SU-DHL-6 (cell line): Measurements from ENCODE around the gene MEIS3.

Experiments
- H2AFZ ChIP-seq: fragments of 200-600 bp; sonication (generic); 2 replicates; pipeline ENCODE4 v1.6.1; 2014; ENCODE audit warnings: low read depth, mild to moderate bottlenecking, moderate library complexity, mixed read lengths, antibody characterized with exemption, low read length; ENCODE audit not compliant: severe bottlenecking
- H3F3A ChIP-seq: fragments of 200-600 bp; shearing (Covaris generic); 2 replicates; pipeline ENCODE4 v1.6.0; 2016; ENCODE audit warnings: antibody characterized with exemption, mild to moderate bottlenecking; ENCODE audit not compliant: insufficient read depth
- H3K27ac ChIP-seq: fragments of 200-600 bp; sonication (generic); 2 replicates; pipeline ENCODE4 v1.5.1; 2016; ENCODE audit warnings: low read depth, mild to moderate bottlenecking, low read length, moderate library complexity, mixed read lengths
- H3K27me3 ChIP-seq: fragments of 200-600 bp; sonication (generic), shearing (Covaris generic); 2 replicates; pipeline ENCODE4 v1.6.0; 2014; ENCODE audit warnings: mild to moderate bottlenecking, low read length
- H3K36me3 ChIP-seq: fragments of 200-600 bp; sonication (generic); 2 replicates; pipeline ENCODE4 v1.6.1; 2014; ENCODE audit warnings: mild to moderate bottlenecking, low read length, mixed read lengths
- H3K4me2 ChIP-seq: fragments of 300-600, 200-600 bp; shearing (Covaris generic), sonication (generic); 2 replicates; pipeline ENCODE4 v1.6.0; 2014; ENCODE audit warnings: low read length, low read depth, mild to moderate bottlenecking; ENCODE audit not compliant: poor library complexity, severe bottlenecking
- H3K4me3 ChIP-seq: fragments of 200-600 bp; sonication (generic); 2 replicates; pipeline ENCODE4 v1.5.1; 2014; ENCODE audit warnings: antibody characterized with exemption, low read length, mild to moderate bottlenecking, mixed read lengths; ENCODE audit not compliant: insufficient read depth, poor library complexity, severe bottlenecking
- H3K79me2 ChIP-seq: fragments of 200-600 bp; sonication (generic); 2 replicates; pipeline ENCODE4 v1.6.1; 2014; ENCODE audit warnings: mild to moderate bottlenecking, low read length, moderate library complexity; ENCODE audit not compliant: insufficient read depth
- H3K9ac ChIP-seq: fragments of 200-600 bp; sonication (generic); 2 replicates; pipeline ENCODE4 v1.7.0; 2014; ENCODE audit warnings: mild to moderate bottlenecking, low read length
- H3K9me2 ChIP-seq: fragments of 200-600 bp; sonication (generic); replicated peaks from 2 replicates; pipeline ENCODE4 v1.6.1; 2014; ENCODE audit warnings: low read length; ENCODE audit not compliant: insufficient read depth
- H3K9me3 ChIP-seq: fragments of 200-600 bp; sonication (generic); 2 replicates; pipeline ENCODE4 v1.6.1; 2014; ENCODE audit warnings: low read length, mixed read lengths; ENCODE audit not compliant: insufficient read depth
- H4K20me1 ChIP-seq: fragments of 200-600 bp; sonication (generic); 2 replicates; pipeline ENCODE4 v1.6.1; 2014; ENCODE audit warnings: low read depth, mild to moderate bottlenecking, antibody characterized with exemption, low read length, moderate library complexity, mixed read lengths
- CTCF ChIP-seq: fragments of 200-600 bp; sonication (generic); IDR thresholded peaks from one replicate; pipeline ENCODE4 v1.5.1; 2017; ENCODE audit warnings: antibody characterized with exemption, mild to moderate bottlenecking, low read length, moderate library complexity; ENCODE audit not compliant: insufficient read depth, poor library complexity, severe bottlenecking
- EZH2phosphoT487 ChIP-seq: fragments of 200-600 bp; sonication (generic), shearing (Covaris generic); conservative IDR thresholded peaks from 2 replicates; pipeline ENCODE4 v1.6.1; 2018; ENCODE audit warnings: mild to moderate bottlenecking, antibody characterized with exemption, low read length, moderate library complexity, mixed read lengths

The MEIS3 gene

GRCh38 chr19:47448360-47448727 lies 29.0 kb upstream of the MEIS3 start:
- Histone ChIP-seq H3K9ac (no peak overlapping the region), H3K4me2 (no peak overlapping the region), H3K4me3 (no peak overlapping the region), H4K20me1 (no peaks in the 10 kb centered on the region), H3K27ac (no peak overlapping the region), H2AFZ (no peak overlapping the region), H3K36me3 (no peaks in the 10 kb centered on the region), H3K79me2 (no peaks in the 10 kb centered on the region), H3K9me3 (no peaks in the 10 kb centered on the region), H3K9me2 (no peaks in the 10 kb centered on the region), H3F3A (no peaks in the 10 kb centered on the region), H3K27me3 (no peaks in the 10 kb centered on the region)
- TF ChIP-seq EZH2phosphoT487: no peak
- TF ChIP-seq CTCF: no peak

DNA sequence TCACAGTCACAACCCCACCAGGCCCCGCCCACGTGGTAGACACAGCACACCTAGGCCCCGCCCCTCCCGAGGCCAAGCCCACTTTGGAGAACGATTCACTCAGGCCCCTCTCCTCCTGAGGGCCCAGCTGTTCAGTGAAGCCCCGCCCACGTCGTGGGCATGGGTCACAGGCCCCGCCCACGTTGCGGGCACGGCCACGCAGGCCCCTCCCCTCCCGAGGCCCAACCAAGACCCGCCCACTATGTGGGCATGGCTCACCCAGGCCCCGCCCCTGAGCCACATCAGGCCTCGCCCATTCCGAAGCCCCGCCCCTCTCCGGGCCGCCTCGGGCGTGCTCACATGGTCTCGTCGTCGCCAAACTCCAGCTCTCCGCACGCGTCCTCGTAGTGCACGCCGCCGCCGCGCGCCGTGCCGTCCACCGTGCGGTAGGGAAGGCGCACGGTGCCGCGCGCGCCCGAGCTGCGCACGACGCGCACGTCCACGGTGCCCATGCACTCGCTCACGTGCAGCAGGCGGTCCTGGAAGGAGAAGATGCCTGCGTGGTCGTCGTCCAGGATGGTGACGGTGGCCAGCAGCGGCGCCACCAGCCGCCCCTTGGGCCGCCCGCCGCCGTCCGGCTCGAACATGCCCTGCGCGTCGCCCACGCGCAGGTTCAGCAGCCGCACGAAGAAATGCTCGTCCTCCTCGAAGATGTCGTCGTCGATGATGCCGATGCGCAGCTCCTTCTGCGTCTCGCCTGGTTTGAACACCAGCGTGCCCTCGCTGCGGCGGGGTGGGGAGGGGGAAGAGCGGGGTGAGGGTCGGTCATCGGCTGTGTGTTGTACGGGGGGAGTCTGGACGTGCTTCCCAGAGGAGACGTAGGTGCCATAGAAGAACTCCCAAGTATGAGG lies 28.4 kb upstream of the MEIS3 start:
- Histone ChIP-seq H3K27me3 (no peaks in the 10 kb centered on the region), H3K4me3 (no peak overlapping the region), H3K4me2 (no peak overlapping the region), H3K27ac (no peak overlapping the region), H3K9me2 (no peaks in the 10 kb centered on the region), H4K20me1 (no peaks in the 10 kb centered on the region), H3K9me3 (no peaks in the 10 kb centered on the region), H3K79me2 (no peaks in the 10 kb centered on the region), H3K9ac (no peak overlapping the region), H2AFZ (no peak overlapping the region), H3K36me3 (no peaks in the 10 kb centered on the region), H3F3A (no peaks in the 10 kb centered on the region)
- TF ChIP-seq CTCF: no peak
- TF ChIP-seq EZH2phosphoT487: no peak

GRCh38 chr19:47446534-47447469 lies 27.5 kb upstream of the MEIS3 start:
- Histone ChIP-seq H3K4me2 (no peak overlapping the region), H3K27ac (no peak overlapping the region), H3K27me3 (no peaks in the 10 kb centered on the region), H3K79me2 (no peaks in the 10 kb centered on the region), H3K9me2 (no peaks in the 10 kb centered on the region), H3F3A (no peaks in the 10 kb centered on the region), H3K9me3 (no peaks in the 10 kb centered on the region), H4K20me1 (no peaks in the 10 kb centered on the region), H3K36me3 (no peaks in the 10 kb centered on the region), H3K4me3 (no peak overlapping the region), H2AFZ (no peak overlapping the region), H3K9ac (no peak overlapping the region)
- no peak for TF ChIP-seq CTCF
- TF ChIP-seq EZH2phosphoT487: no peak
